Measurements from ENCODE around the gene ANKRD23.

Gene ANKRD23

DNA sequence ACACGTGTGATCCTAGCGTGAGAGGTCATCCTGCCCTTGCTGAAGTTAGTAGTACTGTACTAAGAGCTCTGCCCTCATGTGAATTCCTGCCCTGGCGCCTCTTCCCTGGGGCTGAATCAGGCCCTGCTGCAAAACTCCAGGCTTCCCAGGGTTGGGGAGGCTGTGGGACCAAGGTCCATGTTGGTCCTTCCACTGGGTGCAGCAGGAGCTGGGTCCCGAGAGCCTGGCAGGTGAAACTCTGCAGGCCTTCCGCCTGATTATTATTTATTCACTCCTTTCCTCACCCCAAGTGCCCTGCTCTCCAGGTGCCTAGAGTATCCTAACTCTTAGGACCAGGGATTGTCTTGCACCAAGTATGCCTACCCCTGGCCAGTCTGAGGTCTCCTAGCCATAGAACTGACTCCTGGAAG lies 33.0 kb downstream of the ANKRD23 start:
- DNase-seq (ENCODE audit: low spot score) (no peak), ATAC-seq (ENCODE audit: low read depth) (no peak)
- Histone ChIP-seq H3K36me3 (ENCODE audit: low read depth) (no peaks in the 10 kb centered on the region), H3K27me3 (ENCODE audit: insufficient read depth, poor library complexity, severe bottlenecking) (no peaks in the 10 kb centered on the region), H3K4me3 (ENCODE audit: severe bottlenecking) (no peak overlapping the region), H3K9me3 (ENCODE audit: severe bottlenecking) (no peaks in the 10 kb centered on the region), H3K4me1 (ENCODE audit: insufficient read depth, poor library complexity, severe bottlenecking) (no peaks in the 10 kb centered on the region), H3K27ac (ENCODE audit: poor library complexity, severe bottlenecking) (no peak overlapping the region)
- TF ChIP-seq, protein P1, sequence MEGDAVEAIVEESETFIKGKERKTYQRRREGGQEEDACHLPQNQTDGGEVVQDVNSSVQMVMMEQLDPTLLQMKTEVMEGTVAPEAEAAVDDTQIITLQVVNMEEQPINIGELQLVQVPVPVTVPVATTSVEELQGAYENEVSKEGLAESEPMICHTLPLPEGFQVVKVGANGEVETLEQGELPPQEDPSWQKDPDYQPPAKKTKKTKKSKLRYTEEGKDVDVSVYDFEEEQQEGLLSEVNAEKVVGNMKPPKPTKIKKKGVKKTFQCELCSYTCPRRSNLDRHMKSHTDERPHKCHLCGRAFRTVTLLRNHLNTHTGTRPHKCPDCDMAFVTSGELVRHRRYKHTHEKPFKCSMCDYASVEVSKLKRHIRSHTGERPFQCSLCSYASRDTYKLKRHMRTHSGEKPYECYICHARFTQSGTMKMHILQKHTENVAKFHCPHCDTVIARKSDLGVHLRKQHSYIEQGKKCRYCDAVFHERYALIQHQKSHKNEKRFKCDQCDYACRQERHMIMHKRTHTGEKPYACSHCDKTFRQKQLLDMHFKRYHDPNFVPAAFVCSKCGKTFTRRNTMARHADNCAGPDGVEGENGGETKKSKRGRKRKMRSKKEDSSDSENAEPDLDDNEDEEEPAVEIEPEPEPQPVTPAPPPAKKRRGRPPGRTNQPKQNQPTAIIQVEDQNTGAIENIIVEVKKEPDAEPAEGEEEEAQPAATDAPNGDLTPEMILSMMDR (IDR thresholded peaks at IDR 0.05; ENCODE audit: poor library complexity, severe bottlenecking) = no peak

GRCh38 chr2:96809951-96810782 lies 33.7 kb downstream of the ANKRD23 start:
- H3K36me3 ChIP-seq (ENCODE audit: low read depth) = no peaks in the 10 kb centered on the region
- no peaks in the 10 kb centered on the region for H3K9me3 ChIP-seq (ENCODE audit: severe bottlenecking)
- H3K4me1 ChIP-seq (ENCODE audit: insufficient read depth, poor library complexity, severe bottlenecking) = no peaks in the 10 kb centered on the region
- no peaks in the 10 kb centered on the region for H3K27me3 ChIP-seq (ENCODE audit: insufficient read depth, poor library complexity, severe bottlenecking)
- ATAC-seq (ENCODE audit: low read depth) (no peak), DNase-seq (ENCODE audit: low spot score) (no peak)
- H3K4me3 ChIP-seq (ENCODE audit: severe bottlenecking) = no peak overlapping the region
- H3K27ac ChIP-seq (ENCODE audit: poor library complexity, severe bottlenecking) = no peak overlapping the region
- TF ChIP-seq, protein P1 (IDR thresholded peaks at IDR 0.05; ENCODE audit: poor library complexity, severe bottlenecking) = no peak

GRCh38 chr2:96809216-96809882 lies 34.5 kb downstream of the ANKRD23 start:
- no peak for DNase-seq (ENCODE audit: low spot score)
- Histone ChIP-seq H3K4me1 (ENCODE audit: insufficient read depth, poor library complexity, severe bottlenecking) (no peaks in the 10 kb centered on the region), H3K27me3 (ENCODE audit: insufficient read depth, poor library complexity, severe bottlenecking) (no peaks in the 10 kb centered on the region), H3K36me3 (ENCODE audit: low read depth) (no peaks in the 10 kb centered on the region; the same call in 1 of the 2 replicates), H3K27ac (ENCODE audit: poor library complexity, severe bottlenecking) (no peak overlapping the region), H3K4me3 (ENCODE audit: severe bottlenecking) (no peak overlapping the region), H3K9me3 (ENCODE audit: severe bottlenecking) (no peaks in the 10 kb centered on the region)
- no peak for ATAC-seq (ENCODE audit: low read depth)
- TF ChIP-seq, protein P1 (IDR thresholded peaks at IDR 0.05; ENCODE audit: poor library complexity, severe bottlenecking) = no peak

DNA sequence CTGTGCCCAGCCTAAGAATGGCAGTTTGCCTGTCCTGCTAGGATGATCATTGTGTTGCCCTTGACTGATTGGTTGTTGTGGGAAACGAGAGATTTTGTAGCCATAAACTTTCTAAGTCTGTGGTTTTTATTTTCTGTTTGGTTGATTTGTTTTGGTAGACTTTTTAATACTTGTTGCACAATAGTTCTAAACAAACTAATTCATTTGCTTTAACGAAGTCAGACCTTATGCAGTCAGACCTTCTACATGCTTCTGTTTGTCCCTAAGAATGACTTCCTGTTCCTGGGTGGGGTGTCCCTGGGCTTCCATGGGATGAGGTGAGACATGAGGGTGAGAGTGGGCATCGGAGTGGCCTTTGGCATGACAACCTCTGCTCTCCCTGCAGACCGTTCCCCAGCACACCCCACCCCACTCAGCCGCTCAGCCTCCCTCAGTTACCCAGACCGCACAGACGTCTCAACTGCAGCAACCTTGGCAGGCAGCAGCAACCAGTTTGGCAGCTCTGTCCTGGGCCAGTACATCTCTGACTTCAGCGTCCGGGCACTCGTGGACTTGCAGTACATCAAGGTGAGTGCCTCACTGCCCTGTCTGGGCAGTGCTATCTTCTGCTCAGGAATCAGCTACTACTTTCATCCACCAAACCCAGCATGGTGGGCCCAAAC lies 35.5 kb downstream of the ANKRD23 start:
- Histone ChIP-seq H3K9me3 (ENCODE audit: severe bottlenecking) (no peaks in the 10 kb centered on the region), H3K27ac (ENCODE audit: poor library complexity, severe bottlenecking) (no peak overlapping the region), H3K36me3 (ENCODE audit: low read depth) (no peaks in the 10 kb centered on the region; the same call in 1 of the 2 replicates), H3K27me3 (ENCODE audit: insufficient read depth, poor library complexity, severe bottlenecking) (no peaks in the 10 kb centered on the region), H3K4me3 (ENCODE audit: severe bottlenecking) (no peak overlapping the region), H3K4me1 (ENCODE audit: insufficient read depth, poor library complexity, severe bottlenecking) (no peaks in the 10 kb centered on the region)
- DNase-seq (ENCODE audit: low spot score) (no peak), ATAC-seq (ENCODE audit: low read depth) (no peak)
- TF ChIP-seq, protein P1 (IDR thresholded peaks at IDR 0.05; ENCODE audit: poor library complexity, severe bottlenecking) = no peak

Data from RWPE2 (cell line).